ENCODE measurements around the gene CENPP.

DNA sequence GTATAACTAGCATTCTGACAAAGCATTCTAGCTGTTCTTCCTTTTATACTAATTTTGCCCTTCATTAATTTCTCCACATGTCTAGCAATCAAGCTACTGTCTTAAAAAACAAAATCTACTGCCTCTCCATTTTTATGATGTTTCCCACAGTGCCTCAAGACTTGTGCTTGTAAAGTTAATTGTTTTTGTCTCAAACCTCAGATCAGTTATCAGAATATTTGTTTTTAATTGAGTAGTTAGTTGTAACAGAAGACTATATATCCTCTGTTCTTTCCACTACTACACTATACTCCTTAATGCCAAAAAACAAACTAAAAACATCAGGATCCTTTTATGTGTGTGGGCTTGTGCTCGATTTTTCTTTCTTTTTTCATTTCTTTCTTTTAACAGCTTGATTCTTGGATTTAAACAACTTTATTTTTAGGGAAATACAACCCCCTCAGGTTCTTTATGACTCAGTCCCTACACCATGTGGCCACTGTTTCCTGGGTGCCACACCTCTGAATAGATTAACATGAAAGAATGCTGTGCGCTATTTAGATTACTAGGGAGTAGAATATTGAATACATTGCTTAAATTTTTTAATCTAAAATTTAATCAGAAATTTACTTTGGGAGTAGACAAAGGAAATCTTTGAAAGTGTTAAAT lies 155.4 kb downstream of the CENPP start:
- TF ChIP-seq, protein P1, sequence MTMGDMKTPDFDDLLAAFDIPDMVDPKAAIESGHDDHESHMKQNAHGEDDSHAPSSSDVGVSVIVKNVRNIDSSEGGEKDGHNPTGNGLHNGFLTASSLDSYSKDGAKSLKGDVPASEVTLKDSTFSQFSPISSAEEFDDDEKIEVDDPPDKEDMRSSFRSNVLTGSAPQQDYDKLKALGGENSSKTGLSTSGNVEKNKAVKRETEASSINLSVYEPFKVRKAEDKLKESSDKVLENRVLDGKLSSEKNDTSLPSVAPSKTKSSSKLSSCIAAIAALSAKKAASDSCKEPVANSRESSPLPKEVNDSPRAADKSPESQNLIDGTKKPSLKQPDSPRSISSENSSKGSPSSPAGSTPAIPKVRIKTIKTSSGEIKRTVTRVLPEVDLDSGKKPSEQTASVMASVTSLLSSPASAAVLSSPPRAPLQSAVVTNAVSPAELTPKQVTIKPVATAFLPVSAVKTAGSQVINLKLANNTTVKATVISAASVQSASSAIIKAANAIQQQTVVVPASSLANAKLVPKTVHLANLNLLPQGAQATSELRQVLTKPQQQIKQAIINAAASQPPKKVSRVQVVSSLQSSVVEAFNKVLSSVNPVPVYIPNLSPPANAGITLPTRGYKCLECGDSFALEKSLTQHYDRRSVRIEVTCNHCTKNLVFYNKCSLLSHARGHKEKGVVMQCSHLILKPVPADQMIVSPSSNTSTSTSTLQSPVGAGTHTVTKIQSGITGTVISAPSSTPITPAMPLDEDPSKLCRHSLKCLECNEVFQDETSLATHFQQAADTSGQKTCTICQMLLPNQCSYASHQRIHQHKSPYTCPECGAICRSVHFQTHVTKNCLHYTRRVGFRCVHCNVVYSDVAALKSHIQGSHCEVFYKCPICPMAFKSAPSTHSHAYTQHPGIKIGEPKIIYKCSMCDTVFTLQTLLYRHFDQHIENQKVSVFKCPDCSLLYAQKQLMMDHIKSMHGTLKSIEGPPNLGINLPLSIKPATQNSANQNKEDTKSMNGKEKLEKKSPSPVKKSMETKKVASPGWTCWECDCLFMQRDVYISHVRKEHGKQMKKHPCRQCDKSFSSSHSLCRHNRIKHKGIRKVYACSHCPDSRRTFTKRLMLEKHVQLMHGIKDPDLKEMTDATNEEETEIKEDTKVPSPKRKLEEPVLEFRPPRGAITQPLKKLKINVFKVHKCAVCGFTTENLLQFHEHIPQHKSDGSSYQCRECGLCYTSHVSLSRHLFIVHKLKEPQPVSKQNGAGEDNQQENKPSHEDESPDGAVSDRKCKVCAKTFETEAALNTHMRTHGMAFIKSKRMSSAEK (CRISPR knock-in tag; IDR thresholded peaks at IDR 0.05; ENCODE audit: borderline replicate concordance), result no peak
- TF ChIP-seq CTCF (IDR thresholded peaks at IDR 0.05) (no peak), ATF2 (CRISPR knock-in tag; IDR thresholded peaks at IDR 0.05; ENCODE audit: borderline replicate concordance, low read depth) (no peak), SP1 (CRISPR knock-in tag; conservative IDR thresholded peaks at IDR 0.05) (no peak), CREB1 (CRISPR knock-in tag; IDR thresholded peaks at IDR 0.05) (no peak)
- TF ChIP-seq, protein P2, sequence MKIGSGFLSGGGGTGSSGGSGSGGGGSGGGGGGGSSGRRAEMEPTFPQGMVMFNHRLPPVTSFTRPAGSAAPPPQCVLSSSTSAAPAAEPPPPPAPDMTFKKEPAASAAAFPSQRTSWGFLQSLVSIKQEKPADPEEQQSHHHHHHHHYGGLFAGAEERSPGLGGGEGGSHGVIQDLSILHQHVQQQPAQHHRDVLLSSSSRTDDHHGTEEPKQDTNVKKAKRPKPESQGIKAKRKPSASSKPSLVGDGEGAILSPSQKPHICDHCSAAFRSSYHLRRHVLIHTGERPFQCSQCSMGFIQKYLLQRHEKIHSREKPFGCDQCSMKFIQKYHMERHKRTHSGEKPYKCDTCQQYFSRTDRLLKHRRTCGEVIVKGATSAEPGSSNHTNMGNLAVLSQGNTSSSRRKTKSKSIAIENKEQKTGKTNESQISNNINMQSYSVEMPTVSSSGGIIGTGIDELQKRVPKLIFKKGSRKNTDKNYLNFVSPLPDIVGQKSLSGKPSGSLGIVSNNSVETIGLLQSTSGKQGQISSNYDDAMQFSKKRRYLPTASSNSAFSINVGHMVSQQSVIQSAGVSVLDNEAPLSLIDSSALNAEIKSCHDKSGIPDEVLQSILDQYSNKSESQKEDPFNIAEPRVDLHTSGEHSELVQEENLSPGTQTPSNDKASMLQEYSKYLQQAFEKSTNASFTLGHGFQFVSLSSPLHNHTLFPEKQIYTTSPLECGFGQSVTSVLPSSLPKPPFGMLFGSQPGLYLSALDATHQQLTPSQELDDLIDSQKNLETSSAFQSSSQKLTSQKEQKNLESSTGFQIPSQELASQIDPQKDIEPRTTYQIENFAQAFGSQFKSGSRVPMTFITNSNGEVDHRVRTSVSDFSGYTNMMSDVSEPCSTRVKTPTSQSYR (CRISPR knock-in tag; IDR thresholded peaks at IDR 0.05), result no peak
- TF ChIP-seq, protein P3, sequence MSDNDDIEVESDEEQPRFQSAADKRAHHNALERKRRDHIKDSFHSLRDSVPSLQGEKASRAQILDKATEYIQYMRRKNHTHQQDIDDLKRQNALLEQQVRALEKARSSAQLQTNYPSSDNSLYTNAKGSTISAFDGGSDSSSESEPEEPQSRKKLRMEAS (CRISPR knock-in tag; IDR thresholded peaks at IDR 0.05), result no peak
- TF ChIP-seq, protein P4, sequence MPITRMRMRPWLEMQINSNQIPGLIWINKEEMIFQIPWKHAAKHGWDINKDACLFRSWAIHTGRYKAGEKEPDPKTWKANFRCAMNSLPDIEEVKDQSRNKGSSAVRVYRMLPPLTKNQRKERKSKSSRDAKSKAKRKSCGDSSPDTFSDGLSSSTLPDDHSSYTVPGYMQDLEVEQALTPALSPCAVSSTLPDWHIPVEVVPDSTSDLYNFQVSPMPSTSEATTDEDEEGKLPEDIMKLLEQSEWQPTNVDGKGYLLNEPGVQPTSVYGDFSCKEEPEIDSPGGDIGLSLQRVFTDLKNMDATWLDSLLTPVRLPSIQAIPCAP (CRISPR knock-in tag; IDR thresholded peaks at IDR 0.05), result no peak
